ENCODE data around the gene MITF.

DNA sequence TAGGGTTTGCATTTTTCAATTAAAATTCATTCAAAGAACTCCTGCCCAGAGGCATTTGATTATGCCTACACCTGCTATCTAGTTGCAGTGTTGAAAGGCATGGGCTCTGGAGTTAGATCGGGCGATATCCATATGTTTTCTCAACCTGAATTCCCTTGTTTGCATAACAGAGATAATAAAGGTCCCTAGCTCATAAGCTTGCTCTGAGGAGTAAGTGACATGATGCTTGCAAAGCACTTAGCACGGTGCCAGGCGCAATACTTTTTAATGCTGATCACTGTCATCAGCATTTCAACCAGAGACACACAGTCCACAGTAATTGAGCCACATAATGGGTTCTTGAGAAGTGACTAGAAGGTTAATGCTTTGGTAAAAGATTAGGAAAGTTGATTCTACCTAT, 154.0 kb downstream of the MITF start:
- TF ChIP-seq CTCF (IDR thresholded peaks at IDR 0.05; ENCODE audit: insufficient read depth, low read length) (no peak), REST (IDR thresholded peaks at IDR 0.05; ENCODE audit: insufficient replicate concordance, low read depth) (no peak), GABPA (IDR thresholded peaks at IDR 0.05; ENCODE audit: low read depth) (no peak), POLR2AphosphoS5 (IDR thresholded peaks at IDR 0.05; ENCODE audit: low read depth) (no peak)
